CD14-positive monocyte (primary cell): Measurements from ENCODE around the gene TRAK2. TPM values are rescaled to one million over a fixed set of nuclear protein-coding genes. Genes with fewer than 3 reads are reported as not detected.

Source experiments
- DNase-seq, 3 donors: peaks; one replicate each; pipeline ENCODE4 v3.0.0-alpha.2; 2011 to 2022
- H2AFZ ChIP-seq: 2 replicates; pipeline ENCODE4 v1.6.0; 2012; ENCODE audit warnings: mild to moderate bottlenecking, low read depth, low read length, inconsistent platforms; ENCODE audit not compliant: insufficient read depth, poor library complexity, severe bottlenecking
- H3K27ac ChIP-seq, 2 donors: 1 replicate in 1 of 2; 2 replicates in 1 of 2; pipeline ENCODE4 v1.5.1; 2012 to 2013; ENCODE audit warnings: low read length in 2 of 2, control low read depth in 1 of 2, inconsistent platforms in 1 of 2, low read depth in 1 of 2, mild to moderate bottlenecking in 1 of 2
- H3K27me3 ChIP-seq, 2 donors: one replicate each; pipeline versions ENCODE4 v1.6.0 to v1.6.1; 2011 to 2013; ENCODE audit warnings: low read length in 2 of 2; ENCODE audit not compliant: control insufficient read depth in 2 of 2, insufficient read depth in 2 of 2
- H3K36me3 ChIP-seq, 2 donors: replicated peaks in 1 of 2; 1 replicate in 1 of 2; 2 replicates in 1 of 2; pipeline versions ENCODE4 v1.5.1 to v1.6.1; 2012 to 2013; ENCODE audit warnings: low read length in 2 of 2, control low read depth in 1 of 2, inconsistent platforms in 1 of 2, mild to moderate bottlenecking in 1 of 2; ENCODE audit not compliant: insufficient read depth in 2 of 2, control insufficient read depth in 1 of 2
- H3K4me1 ChIP-seq, 2 donors: 1 replicate in 1 of 2; 2 replicates in 1 of 2; pipeline versions ENCODE4 v1.5.1 to v1.6.1; 2012 to 2013; ENCODE audit warnings: low read length in 2 of 2, control low read depth in 1 of 2, inconsistent platforms in 1 of 2, mild to moderate bottlenecking in 1 of 2, moderate library complexity in 1 of 2; ENCODE audit not compliant: insufficient read depth in 2 of 2, control insufficient read depth in 1 of 2
- H3K4me2 ChIP-seq: replicated peaks from 2 replicates; pipeline ENCODE3; 2012; ENCODE audit warnings: low read length, moderate library complexity, mild to moderate bottlenecking; ENCODE audit not compliant: poor library complexity, severe bottlenecking; ENCODE audit errors: extremely low read depth
- H3K4me3 ChIP-seq, 3 experiments: fragments of 200-600 bp in 1 of 3; sonication (generic) in 1 of 3; replicated peaks in 1 of 3; 1 replicate in 2 of 3; 2 replicates in 1 of 3; pipeline ENCODE4 v1.5.1; 2011 to 2013; ENCODE audit warnings: low read length in 3 of 3, mild to moderate bottlenecking in 3 of 3, control low read depth in 2 of 3, low read depth in 2 of 3, inconsistent platforms in 1 of 3, moderate library complexity in 1 of 3
- H3K79me2 ChIP-seq: 2 replicates; pipeline ENCODE4 v1.6.0; 2012; ENCODE audit warnings: mild to moderate bottlenecking, control low read depth, inconsistent platforms, low read length, moderate library complexity; ENCODE audit not compliant: insufficient read depth
- H3K9ac ChIP-seq: 2 replicates; pipeline ENCODE4 v1.6.0; 2017; ENCODE audit warnings: low read length, mild to moderate bottlenecking; ENCODE audit not compliant: insufficient read depth, poor library complexity, severe bottlenecking
- H3K9me3 ChIP-seq, 2 donors: replicated peaks in 1 of 2; 1 replicate in 1 of 2; 2 replicates in 1 of 2; pipeline versions ENCODE4 v1.5.1 to v1.6.1; 2012 to 2013; ENCODE audit warnings: low read length in 2 of 2, control low read depth in 1 of 2; ENCODE audit not compliant: control insufficient read depth in 1 of 2, insufficient read depth in 1 of 2
- H4K20me1 ChIP-seq: 2 replicates; pipeline ENCODE4 v1.6.0; 2012; ENCODE audit warnings: mild to moderate bottlenecking, low read length, control low read depth, moderate library complexity; ENCODE audit not compliant: insufficient read depth
- H3K27ac Mint-ChIP-seq, 7 donors: one replicate each; pipeline ENCODE4 v1.8.0; 2020; ENCODE audit warnings: mild to moderate bottlenecking in 7 of 7, mixed read lengths in 7 of 7, moderate library complexity in 6 of 7, inconsistent platforms in 2 of 7
- H3K27me3 Mint-ChIP-seq, 3 donors: one replicate each; pipeline ENCODE4 v1.8.0; 2021 to 2022; ENCODE audit warnings: low read depth in 3 of 3, mild to moderate bottlenecking in 3 of 3, mixed read lengths in 3 of 3, moderate library complexity in 3 of 3, inconsistent platforms in 1 of 3
- H3K36me3 Mint-ChIP-seq, 2 donors: one replicate each; pipeline ENCODE4 v1.8.0; 2020; ENCODE audit warnings: mixed read lengths in 2 of 2, inconsistent platforms in 1 of 2, mild to moderate bottlenecking in 1 of 2
- H3K4me1 Mint-ChIP-seq: one replicate; pipeline ENCODE4 v1.8.0; 2020; ENCODE audit warnings: mild to moderate bottlenecking, mixed read lengths
- H3K4me3 Mint-ChIP-seq, 2 donors: one replicate each; pipeline ENCODE4 v1.8.0; 2020; ENCODE audit warnings: mild to moderate bottlenecking in 2 of 2, mixed read lengths in 2 of 2, moderate library complexity in 1 of 2
- H3K9me3 Mint-ChIP-seq, 7 donors: one replicate each; pipeline ENCODE4 v1.8.0; 2020 to 2022; ENCODE audit warnings: mixed read lengths in 7 of 7, mild to moderate bottlenecking in 6 of 7, moderate library complexity in 6 of 7, inconsistent platforms in 2 of 7
- WGBS: methylation state at CpG from one replicate; pipeline ENCODE4 v1.1.5; 2013; ENCODE audit warnings: missing lambda C conversion rate; ENCODE audit not compliant: insufficient coverage; 5-methylcytosine and 5-hydroxymethylcytosine counted together
- intact Hi-C, 2 donors: fragments of 100-400 bp; cut with micrococcal nuclease; formaldehyde crosslinking; loops; one replicate each; pipeline versions ENCODE4 v1.15.0 to v1.15.1; 2023
- polyA plus RNA-seq, 3 donors: library from polyadenylated mRNA; depleted of rRNA in 1 of 3; unstranded in 2 of 3; stranded (reverse) in 1 of 3; fragments of 300-500 nt in 2 of 3; fragments of >200 nt in 1 of 3; fragmentation: Illumina TruSeq in 2 of 3; gene quantifications; 1 replicate in 2 of 3; 2 replicates in 1 of 3; pipeline ENCODE4 v1.2.3, GENCODE V29; 2012 to 2021
- TF ChIP-seq, protein P1 (sequence below): fragments of 200-600 bp; IDR thresholded peaks from one replicate; pipeline ENCODE4 v1.8.0; 2022; ENCODE audit warnings: antibody characterized with exemption, mild to moderate bottlenecking

TRAK2 gene
- polyA plus RNA-seq, 3 donors, result 7.6 to 16.8 (median 15.3) TPM

DNA sequence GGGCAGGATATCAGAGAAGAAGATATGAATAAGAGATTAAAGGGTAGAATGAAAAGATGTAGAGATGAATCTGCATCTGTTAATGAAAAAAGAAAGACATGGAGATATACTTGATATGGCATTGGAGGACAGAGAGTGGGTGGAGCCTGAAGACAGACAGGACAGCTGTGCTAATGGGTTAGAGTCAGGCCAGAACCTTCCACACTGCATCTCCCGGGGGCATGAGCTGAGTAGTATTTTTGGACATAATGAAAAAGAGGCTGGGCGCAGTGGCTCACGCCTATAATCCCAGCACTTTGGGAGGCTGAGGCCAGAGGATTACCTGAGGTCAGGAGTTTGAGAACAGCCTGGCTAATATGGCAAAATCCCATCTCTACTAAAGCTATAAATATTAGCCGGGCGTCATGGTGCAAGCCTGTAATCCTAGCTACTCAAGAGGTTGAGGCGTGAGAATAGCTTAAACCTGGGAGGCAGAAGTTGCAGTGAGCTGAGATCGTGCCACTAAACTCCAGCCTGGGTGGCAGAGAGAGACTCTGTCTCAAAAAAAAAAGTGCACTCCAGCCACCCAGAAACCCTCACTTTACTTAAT lies 105.5 kb downstream of the TRAK2 start:
- Histone ChIP-seq H3K27ac (no peak overlapping the region), H3K27me3 (no peaks in the 10 kb centered on the region), H3K4me2 (no peak overlapping the region), H2AFZ (no peak overlapping the region), H3K9me3 (no peaks in the 10 kb centered on the region), H3K9ac (no peak overlapping the region), H3K4me3 (no peak overlapping the region), H3K36me3 (peaks cover 0 to 8% of the 10 kb centered on the region in 2 donors), H3K4me1 (no peaks in the 10 kb centered on the region), H3K79me2 (no peaks in the 10 kb centered on the region), H4K20me1 (no peaks in the 10 kb centered on the region)
- Mint-ChIP-seq H3K4me3 (no peak overlapping the region), H3K27me3 (peaks cover 0 to 2% (median 0%) of the 10 kb centered on the region in 3 donors), H3K9me3 (peaks cover 0 to 2% (median 0%) of the 10 kb centered on the region in 7 donors), H3K27ac (no peak overlapping the region), H3K4me1 (peaks cover 2% of the 10 kb centered on the region), H3K36me3 (peaks cover 7 to 17% of the 10 kb centered on the region in 2 donors)
- TF ChIP-seq, protein P1, sequence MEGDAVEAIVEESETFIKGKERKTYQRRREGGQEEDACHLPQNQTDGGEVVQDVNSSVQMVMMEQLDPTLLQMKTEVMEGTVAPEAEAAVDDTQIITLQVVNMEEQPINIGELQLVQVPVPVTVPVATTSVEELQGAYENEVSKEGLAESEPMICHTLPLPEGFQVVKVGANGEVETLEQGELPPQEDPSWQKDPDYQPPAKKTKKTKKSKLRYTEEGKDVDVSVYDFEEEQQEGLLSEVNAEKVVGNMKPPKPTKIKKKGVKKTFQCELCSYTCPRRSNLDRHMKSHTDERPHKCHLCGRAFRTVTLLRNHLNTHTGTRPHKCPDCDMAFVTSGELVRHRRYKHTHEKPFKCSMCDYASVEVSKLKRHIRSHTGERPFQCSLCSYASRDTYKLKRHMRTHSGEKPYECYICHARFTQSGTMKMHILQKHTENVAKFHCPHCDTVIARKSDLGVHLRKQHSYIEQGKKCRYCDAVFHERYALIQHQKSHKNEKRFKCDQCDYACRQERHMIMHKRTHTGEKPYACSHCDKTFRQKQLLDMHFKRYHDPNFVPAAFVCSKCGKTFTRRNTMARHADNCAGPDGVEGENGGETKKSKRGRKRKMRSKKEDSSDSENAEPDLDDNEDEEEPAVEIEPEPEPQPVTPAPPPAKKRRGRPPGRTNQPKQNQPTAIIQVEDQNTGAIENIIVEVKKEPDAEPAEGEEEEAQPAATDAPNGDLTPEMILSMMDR, result no peak
- no peak for DNase-seq
- WGBS, result no CpG with 5 or more reads among the region's 7 CpGs
- intact Hi-C loops, result no loop called here

DNA sequence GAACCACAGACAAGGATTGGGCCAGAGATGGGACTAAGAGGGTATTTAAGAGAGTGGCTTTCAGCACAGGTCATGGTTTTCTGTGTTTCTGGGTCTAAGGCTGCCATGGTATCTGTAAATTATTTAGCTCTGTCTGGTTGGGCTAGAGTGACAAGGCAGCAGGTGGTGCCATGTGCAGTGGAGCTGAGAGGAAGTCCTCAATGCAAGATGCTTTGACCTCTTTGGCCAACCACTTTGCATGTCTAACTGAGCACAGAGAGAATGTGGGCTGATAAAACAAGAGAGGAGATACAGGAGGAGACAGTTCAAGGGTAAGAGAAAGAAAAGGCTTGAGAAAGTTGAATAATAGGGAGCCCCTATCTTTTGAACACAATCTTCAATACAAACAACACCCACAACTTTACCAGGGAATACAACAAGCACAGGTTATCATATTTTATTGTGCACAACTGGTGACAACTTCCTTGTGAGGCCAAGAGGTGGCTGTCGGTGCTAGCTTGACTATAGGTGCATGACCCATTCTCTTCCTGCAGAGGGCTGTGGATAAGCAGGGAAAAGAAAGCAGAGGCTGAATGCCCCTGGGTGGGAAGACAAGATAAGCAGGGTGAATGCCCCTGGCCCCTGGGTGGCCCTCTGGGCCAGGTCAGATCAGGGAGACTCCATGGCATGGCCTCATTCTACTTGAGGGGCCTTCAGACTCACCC lies 106.4 kb downstream of the TRAK2 start:
- Histone ChIP-seq H3K9me3 (peaks cover 0 to 1% of the 10 kb centered on the region in 2 donors), H3K4me2 (no peak overlapping the region), H3K9ac (no peak overlapping the region), H3K4me1 (no peaks in the 10 kb centered on the region), H3K36me3 (peaks cover 0 to 8% of the 10 kb centered on the region in 2 donors), H4K20me1 (no peaks in the 10 kb centered on the region), H3K27ac (no peak overlapping the region), H3K27me3 (no peaks in the 10 kb centered on the region), H3K79me2 (no peaks in the 10 kb centered on the region), H2AFZ (no peak overlapping the region), H3K4me3 (no peak overlapping the region)
- Mint-ChIP-seq H3K4me1 (no peaks in the 10 kb centered on the region), H3K4me3 (no peak overlapping the region), H3K27me3 (peaks cover 0 to 2% (median 0%) of the 10 kb centered on the region in 3 donors), H3K27ac (peak overlapping the region in 2 of 7 donors; percentile 26 to 66), H3K9me3 (peaks cover 0 to 4% (median 0%) of the 10 kb centered on the region in 7 donors), H3K36me3 (peaks cover 7 to 14% of the 10 kb centered on the region in 2 donors)
- TF ChIP-seq, protein P1, result no peak
- 78% methylated on average over 1 of the region's 1 CpG for WGBS
- intact Hi-C loops, result no loop called here
- DNase-seq, result no peak
